Muscle layer of duodenum (tissue), 2 donors: Measurements from ENCODE around the gene ODF2L.

ENCODE experiments used
- H3K27ac ChIP-seq: one replicate; pipeline ENCODE4 v1.7.0; 2013; ENCODE audit warnings: mild to moderate bottlenecking, low read length
- H3K27me3 ChIP-seq: one replicate; pipeline ENCODE4 v1.7.0; 2013; ENCODE audit warnings: low read depth, mild to moderate bottlenecking, control low read depth, low read length
- H3K36me3 ChIP-seq, 2 donors: one replicate each; pipeline ENCODE4 v1.7.0; 2013; ENCODE audit warnings: low read length in 2 of 2, control low read depth in 1 of 2, mild to moderate bottlenecking in 1 of 2; ENCODE audit not compliant: insufficient read depth in 2 of 2, control insufficient read depth in 1 of 2
- H3K4me1 ChIP-seq, 2 donors: one replicate each; pipeline ENCODE4 v1.7.0; 2013; ENCODE audit warnings: low read length in 2 of 2, mild to moderate bottlenecking in 2 of 2, control low read depth in 1 of 2, moderate library complexity in 1 of 2; ENCODE audit not compliant: insufficient read depth in 2 of 2, control insufficient read depth in 1 of 2
- H3K4me3 ChIP-seq, 2 donors: one replicate each; pipeline ENCODE4 v1.7.0; 2013; ENCODE audit warnings: low read length in 2 of 2, low read depth in 1 of 2, mild to moderate bottlenecking in 1 of 2
- H3K9me3 ChIP-seq, 2 donors: one replicate each; pipeline ENCODE4 v1.7.0; 2013; ENCODE audit warnings: low read length in 2 of 2, control low read depth in 1 of 2, mild to moderate bottlenecking in 1 of 2; ENCODE audit not compliant: control insufficient read depth in 1 of 2
- donor health status: healthy.

ODF2L gene

GRCh38 chr1:86305731-86306130 is 90.4 kb downstream of the ODF2L start:
- no peak overlapping the region for H3K27ac ChIP-seq
- no peaks in the 10 kb centered on the region for H3K27me3 ChIP-seq
- no peaks in the 10 kb centered on the region for H3K36me3 ChIP-seq
- peaks cover 0 to under 1% of the 10 kb centered on the region in 2 donors for H3K9me3 ChIP-seq
- H3K4me1 ChIP-seq = no peaks in the 10 kb centered on the region
- H3K4me3 ChIP-seq = no peak overlapping the region

DNA sequence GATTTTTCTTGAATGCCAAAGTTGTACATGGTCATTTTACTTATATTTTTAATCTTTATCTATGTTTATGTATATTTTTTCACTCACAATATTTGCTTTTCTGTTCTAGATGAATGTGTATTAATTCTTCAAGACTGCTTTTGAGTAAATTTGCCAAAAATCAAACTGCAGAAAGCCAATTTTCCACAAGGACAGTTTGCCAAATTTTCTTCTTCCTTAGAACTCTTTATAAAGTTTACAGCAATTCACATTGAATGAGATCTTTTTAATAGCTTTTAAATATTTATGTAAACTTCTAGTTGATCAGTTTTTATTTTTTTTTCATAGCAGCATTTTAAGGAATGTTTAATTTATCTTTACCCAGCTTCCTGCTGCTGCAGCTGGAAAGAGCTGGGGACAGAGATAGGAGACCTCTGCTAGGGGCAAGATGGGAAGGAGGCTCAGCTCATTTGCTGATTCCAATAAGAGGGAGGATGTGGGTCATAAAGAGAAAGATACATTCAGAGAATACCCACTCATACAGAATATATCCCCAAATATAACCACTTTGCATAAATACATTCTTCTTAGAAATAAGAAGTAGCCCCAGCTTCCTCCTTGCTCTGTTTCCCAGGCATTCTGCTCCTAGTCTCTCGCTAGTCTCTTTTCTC is 93.0 kb downstream of the ODF2L start:
- H3K9me3 ChIP-seq = peaks cover 0 to 3% of the 10 kb centered on the region in 2 donors
- H3K36me3 ChIP-seq = no peaks in the 10 kb centered on the region
- no peak overlapping the region for H3K4me3 ChIP-seq
- no peak overlapping the region for H3K27ac ChIP-seq
- H3K4me1 ChIP-seq = no peaks in the 10 kb centered on the region
- H3K27me3 ChIP-seq = no peaks in the 10 kb centered on the region
